Ovary (tissue), 9 donors: ENCODE results near the gene FYCO1. TPM values are rescaled to one million over a fixed set of nuclear protein-coding genes. Genes with fewer than 3 reads are reported as not detected.
"Not testable (repeated sequence)": the region's sequence is repeated elsewhere in the genome, so short reads cannot be mapped to it uniquely, and the experiment has no call there.

Experiments used
- DNase-seq, 5 donors: peaks; one replicate each; pipeline ENCODE4 v3.0.0-alpha.2; 2019 to 2020
- H3K27ac ChIP-seq, 2 donors: fragments of 200-600 bp; one replicate each; pipeline versions ENCODE4 v1.5.1 to v1.8.0; 2019 to 2022
- H3K27me3 ChIP-seq: fragments of 200-600 bp; one replicate; pipeline ENCODE4 v1.8.0; 2022
- H3K36me3 ChIP-seq: fragments of 200-600 bp; sonication (generic); one replicate; pipeline ENCODE4 v1.5.1; 2019
- H3K4me1 ChIP-seq: one replicate; pipeline ENCODE4 v1.8.1; 2013; ENCODE audit warnings: mild to moderate bottlenecking, moderate library complexity; ENCODE audit not compliant: insufficient read depth
- H3K4me3 ChIP-seq: fragments of 200-600 bp; sonication (generic); one replicate; pipeline ENCODE4 v1.5.1; 2017
- H3K9me3 ChIP-seq, 2 donors: fragments of 200-600 bp in 1 of 2; sonication (generic) in 1 of 2; one replicate each; pipeline versions ENCODE4 v1.5.1 to v1.8.1; 2013 to 2019; ENCODE audit warnings: mild to moderate bottlenecking in 1 of 2, moderate library complexity in 1 of 2
- CTCF ChIP-seq, 3 donors: fragments of 450-650 bp in 2 of 3; fragments of 200-600 bp in 1 of 3; IDR thresholded peaks; one replicate each; pipeline versions ENCODE4 v1.5.1 to v1.8.0; 2016 to 2022; ENCODE audit warnings: antibody characterized with exemption in 3 of 3, mild to moderate bottlenecking in 1 of 3
- EP300 ChIP-seq: sonication (generic); formaldehyde crosslinking; IDR thresholded peaks from one replicate; pipeline ENCODE4 v1.6.1; 2017; ENCODE audit warnings: antibody characterized with exemption
- POLR2A ChIP-seq: fragments of 450-650 bp; IDR thresholded peaks from one replicate; pipeline ENCODE4 v1.6.1; 2017; ENCODE audit warnings: antibody characterized with exemption, mild to moderate bottlenecking, moderate library complexity
- WGBS, 3 donors: extraction: QIAGEN DNeasy Blood & Tissue Kit in 1 of 3; methylation state at CpG; one replicate each; pipeline versions ENCODE4 v1.1.5 to v1.1.7; 2013 to 2017; 5-methylcytosine and 5-hydroxymethylcytosine counted together
- intact Hi-C, 4 donors: fragments of 100-400 bp; cut with DNase I; formaldehyde crosslinking; loops; one replicate each; pipeline versions ENCODE4 v1.11.0 to v1.15.1; 2022 to 2023
- polyA plus RNA-seq, 2 donors: library from polyadenylated mRNA; stranded (reverse); fragments of 200-250 nt in 1 of 2; fragments of 350-450 nt in 1 of 2; fragmentation: Illumina TruSeq in 1 of 2; extraction: RNeasy Lipid Tissue Mini Kit (QIAGEN cat#74804) in 1 of 2; gene quantifications; one replicate each; pipeline ENCODE4 v1.2.3, GENCODE V29; 2013 to 2014
- total RNA-seq, 7 donors: library from RNA; depleted of rRNA in 2 of 7; stranded (reverse); fragments of >200 nt in 2 of 7; fragmentation: NEBNext Ultra II Directional in 3 of 7; extraction: Animal tissue kit (Norgen Biotek cat#: 25700) in 3 of 7; gene quantifications; one replicate each; pipeline versions ENCODE4 v1.1.0 to v1.2.4, GENCODE V29; 2016 to 2023
- donor health status: DM: no; HTN: no; CAD: no; lungs with moderate emphysema.
- donor health status: DM: no; HTN: no; CAD: no.
- donor health status: Bipolar disorder and iron deficiency.
- donor health status: DM: yes; HTN: yes; CAD: no.
- donor health status: DM: no; HTN: no; CAD: no.
- donor health status: DM: yes; HTN: yes; CAD: no.

The FYCO1 gene
- total and polyA plus RNA-seq, 9 donors, result 30.2 to 81.0 (median 52.8) TPM

- Histone ChIP-seq H3K36me3 (no peaks in the 10 kb centered on the region), H3K4me1 (peaks cover 14% of the 10 kb centered on the region), H3K4me3 (no peak overlapping the region), H3K27me3 (no peaks in the 10 kb centered on the region), H3K27ac (no peak overlapping the region), H3K9me3 (no peaks in the 10 kb centered on the region)
- TF ChIP-seq CTCF (IDR thresholded peaks at IDR 0.05) (no peak), EP300 (no peak), POLR2A (no peak)
- intact Hi-C loops, result loop anchor here in 1 of 4 donors (2.0 kb wide), 1 partner anchor 25 kb away; no protein-coding TSS in a partner anchor
- 78 to 94% (median 89%) methylated on average over 6 of the region's 6 CpGs for WGBS, 3 donors
- no peak for DNase-seq
Measured at GRCh38 chr3:46008058-46008457, 12.4 kb upstream of the FYCO1 start.

GRCh38 chr3:46007280-46007679 is 11.7 kb upstream of the FYCO1 start:
- no peak for TF ChIP-seq EP300
- TF ChIP-seq POLR2A, result no peak
- no peak for TF ChIP-seq CTCF (IDR thresholded peaks at IDR 0.05)
- Histone ChIP-seq H3K27me3 (no peaks in the 10 kb centered on the region), H3K4me1 (peaks cover 14% of the 10 kb centered on the region), H3K27ac (peak overlapping the region in 1 of 2 donors; percentile 73), H3K4me3 (no peak overlapping the region), H3K36me3 (no peaks in the 10 kb centered on the region), H3K9me3 (no peaks in the 10 kb centered on the region)
- DNase-seq, result no peak
- intact Hi-C loops, result no loop called here

GRCh38 chr3:46006238-46007032 is 10.8 kb upstream of the FYCO1 start:
- TF ChIP-seq EP300 (peak; percentile 74), CTCF (IDR thresholded peaks at IDR 0.05) (no peak)

GRCh38 chr3:46003706-46004105 is 8.1 kb upstream of the FYCO1 start:
- H3K4me1 ChIP-seq, result peaks cover 14% of the 10 kb centered on the region
- H3K27ac ChIP-seq, H3K36me3 ChIP-seq, H3K27me3 ChIP-seq, H3K9me3 ChIP-seq, intact Hi-C loops, H3K4me3 ChIP-seq, DNase-seq: not testable (repeated sequence)

More at GRCh38 chr3:46006238-46007032, 10.8 kb upstream of the FYCO1 start:
- H3K9me3 ChIP-seq, result no peaks in the 10 kb centered on the region
- intact Hi-C loops, result no loop called here
- H3K27me3 ChIP-seq, result no peaks in the 10 kb centered on the region
- peak in 3 of 5 donors; percentile 37 to 55 (median 46) for DNase-seq
- H3K4me3 ChIP-seq, result no peak overlapping the region
- no peaks in the 10 kb centered on the region for H3K36me3 ChIP-seq
- H3K27ac ChIP-seq, result peak overlapping the region in 1 of 2 donors; percentile 73
- WGBS, 3 donors, result 15 to 31% (median 29%) methylated on average over 5 of the region's 5 CpGs
- H3K4me1 ChIP-seq, result peaks cover 14% of the 10 kb centered on the region

GRCh38 chr3:46001178-46001577 is 5.6 kb upstream of the FYCO1 start:
- DNase-seq, result no peak
- H3K9me3 ChIP-seq, result no peaks in the 10 kb centered on the region
- 92 to 96% (median 94%) methylated on average over 2 of the region's 2 CpGs for WGBS, 3 donors
- intact Hi-C loops, result no loop called here
- TF ChIP-seq POLR2A (no peak), CTCF (IDR thresholded peaks at IDR 0.05) (no peak), EP300 (no peak)
- no peaks in the 10 kb centered on the region for H3K27me3 ChIP-seq
- H3K4me3 ChIP-seq, result no peak overlapping the region
- peaks cover 5% of the 10 kb centered on the region for H3K4me1 ChIP-seq
- no peaks in the 10 kb centered on the region for H3K36me3 ChIP-seq
- no peak overlapping the region for H3K27ac ChIP-seq
